K562 (cell line): ENCODE data around the gene UBAP2. TPM values are rescaled to one million over a fixed set of nuclear protein-coding genes. Genes with fewer than 3 reads are reported as not detected.

Source experiments
- ATAC-seq: fragments of 200-7000 bp; cut with Tn5 transposase; 3 replicates; pipeline ENCODE4 v1.9.1; 2020; ENCODE audit warnings: moderate library complexity
- BruUV-seq: library from RNA; stranded (reverse); fragments of 400-500 nt; replicated peaks from 2 replicates; lab custom pipeline; 2021; lab: Mats Ljungman, UMichigan
- CTCF ChIA-PET: fragments of 300-600 bp; formaldehyde crosslinking; extraction: SDS; loops from one replicate; lab custom pipeline; 2021; ENCODE audit warnings: low intra/inter-chr PET ratio; lab: Yijun Ruan, JAX
- POLR2A ChIA-PET: fragments of 300-600, 350-650 bp; sonication (Branson Sonifier 250); formaldehyde crosslinking; extraction: SDS; loops from one replicate; lab custom pipeline; 2021; ENCODE audit warnings: antibody characterized with exemption, inconsistent platforms; lab: Yijun Ruan, JAX
- DNase-seq, 4 experiments: peaks; one replicate each; pipeline versions ENCODE4 v3.0.0 to v3.0.0-alpha.2; 2011 to 2018; ENCODE audit warnings: low spot score in 3 of 4, mixed read lengths in 3 of 4; ENCODE audit errors: extremely low read depth in 1 of 4
- FAIRE-seq: peaks from 2 replicates; lab custom pipeline; 2011; peaks lifted over from hg19 to GRCh38; lab: Jason Lieb, UNC
- H2AFZ ChIP-seq: 2 replicates; pipeline ENCODE4 v1.6.0; 2011; ENCODE audit warnings: low read depth, low read length, control low read depth, inconsistent platforms
- H3K27ac ChIP-seq: fragments of 200-600 bp; 3 replicates; pipeline ENCODE4 v1.8.0; 2011; ENCODE audit warnings: low read depth, mild to moderate bottlenecking, control low read depth, inconsistent platforms, low read length, moderate library complexity, mixed read lengths; ENCODE audit errors: extremely low read depth
- H3K27me3 ChIP-seq, 2 experiments: fragments of 300-600 bp in 1 of 2; 2 replicates in 1 of 2; 3 replicates in 1 of 2; pipeline versions ENCODE4 v1.6.0 to v1.8.0; 2011; ENCODE audit warnings: inconsistent platforms in 2 of 2, low read length in 2 of 2, mild to moderate bottlenecking in 1 of 2, mixed read lengths in 1 of 2, moderate library complexity in 1 of 2; ENCODE audit not compliant: control insufficient read depth in 2 of 2, insufficient read depth in 2 of 2
- H3K36me3 ChIP-seq: fragments of 300-600 bp; 3 replicates; pipeline ENCODE4 v1.8.0; 2011; ENCODE audit warnings: mild to moderate bottlenecking, low read length, inconsistent platforms; ENCODE audit not compliant: control insufficient read depth, insufficient read depth
- H3K4me1 ChIP-seq, 2 experiments: fragments of 200-600 bp in 1 of 2; replicated peaks in 1 of 2; 2 replicates in 1 of 2; 3 replicates in 1 of 2; pipeline versions ENCODE4 v1.5.1 to v1.8.0; 2011; ENCODE audit warnings: inconsistent platforms in 2 of 2, low read length in 2 of 2, mild to moderate bottlenecking in 1 of 2, mixed read lengths in 1 of 2, moderate library complexity in 1 of 2; ENCODE audit not compliant: control insufficient read depth in 2 of 2, insufficient read depth in 2 of 2
- H3K4me2 ChIP-seq: 2 replicates; pipeline ENCODE4 v1.6.1; 2011; ENCODE audit warnings: low read length, control low read depth, inconsistent platforms, mixed read lengths; ENCODE audit not compliant: insufficient read depth
- H3K4me3 ChIP-seq: fragments of 200-600 bp; sonication (generic), shearing (Covaris generic); 2 replicates; pipeline ENCODE4 v1.5.1; 2016; ENCODE audit warnings: control low read depth, inconsistent platforms
- H3K79me2 ChIP-seq: fragments of 200-600 bp; 3 replicates; pipeline ENCODE4 v1.8.0; 2011; ENCODE audit warnings: low read length, inconsistent platforms; ENCODE audit not compliant: control insufficient read depth, insufficient read depth
- H3K9ac ChIP-seq, 2 experiments: 2 replicates each; pipeline versions ENCODE4 v1.6.0 to v1.6.1; 2011; ENCODE audit warnings: low read depth in 2 of 2, low read length in 2 of 2, control low read depth in 1 of 2, inconsistent platforms in 1 of 2, mild to moderate bottlenecking in 1 of 2, mixed read lengths in 1 of 2; ENCODE audit not compliant: insufficient read depth in 1 of 2
- H3K9me1 ChIP-seq: one replicate; pipeline ENCODE4 v1.6.0; 2011; ENCODE audit warnings: inconsistent platforms, mild to moderate bottlenecking, low read length, moderate library complexity; ENCODE audit not compliant: control insufficient read depth, insufficient read depth
- H3K9me3 ChIP-seq: replicated peaks from 2 replicates; pipeline ENCODE4 v1.5.1; 2011; ENCODE audit warnings: low read depth, low read length, inconsistent platforms; ENCODE audit not compliant: control insufficient read depth, insufficient read depth
- H4K20me1 ChIP-seq: replicated peaks from 2 replicates; pipeline ENCODE4 v1.6.1; 2011; ENCODE audit warnings: low read length, inconsistent platforms, mixed read lengths; ENCODE audit not compliant: control insufficient read depth, insufficient read depth
- CBX1 ChIP-seq: sonication (generic); IDR thresholded peaks from 2 replicates; pipeline ENCODE4 v1.6.1; 2016; ENCODE audit warnings: antibody characterized with exemption, low read depth, mild to moderate bottlenecking
- CHD1 ChIP-seq: fragments of 200-600 bp; sonication (generic); IDR thresholded peaks from one replicate; pipeline ENCODE4 v1.6.1; 2012; ENCODE audit warnings: mild to moderate bottlenecking, moderate library complexity, low read length, inconsistent platforms
- HDAC1 ChIP-seq, 2 experiments: fragments of 450-650 bp; IDR thresholded peaks; 2 replicates each; pipeline ENCODE4 v1.6.1; 2016 to 2017; ENCODE audit warnings: inconsistent platforms in 1 of 2, mild to moderate bottlenecking in 1 of 2, moderate library complexity in 1 of 2
- ILF3 ChIP-seq: fragments of 450-650 bp; IDR thresholded peaks from 2 replicates; pipeline ENCODE4 v1.6.1; 2018; ENCODE audit warnings: antibody characterized with exemption, mild to moderate bottlenecking, moderate library complexity, borderline replicate concordance
- KAT8 ChIP-seq: fragments of 450-650 bp; IDR thresholded peaks from 2 replicates; pipeline ENCODE4 v1.6.1; 2016; ENCODE audit warnings: low read depth, mild to moderate bottlenecking
- LCOR ChIP-seq: sonication (generic); formaldehyde crosslinking; IDR thresholded peaks from 2 replicates; pipeline ENCODE4 v1.8.0; 2022; ENCODE audit warnings: mild to moderate bottlenecking, missing genetic modification reagents
- SIN3B ChIP-seq: fragments of 450-650 bp; IDR thresholded peaks from 2 replicates; pipeline ENCODE4 v1.6.1; 2017; ENCODE audit warnings: low read depth, mild to moderate bottlenecking, moderate library complexity
- TEAD4 ChIP-seq, 2 experiments: sonication (generic) in 1 of 2; formaldehyde crosslinking in 1 of 2; IDR thresholded peaks; 2 replicates each; pipeline versions ENCODE4 v1.6.1 to v1.8.0; 2012 to 2022; ENCODE audit warnings: borderline replicate concordance in 1 of 2, inconsistent platforms in 1 of 2, low read length in 1 of 2, mild to moderate bottlenecking in 1 of 2, missing genetic modification reagents in 1 of 2
- ZNF75A ChIP-seq: fragments of 450-650 bp; formaldehyde crosslinking; IDR thresholded peaks from 2 replicates; pipeline ENCODE4 v1.4.0; 2020; ENCODE audit warnings: mild to moderate bottlenecking
- ZNF780A ChIP-seq: fragments of 250-450 bp; sonication (Bioruptor Pico); IDR thresholded peaks from 2 replicates; pipeline ENCODE4 v1.5.0; 2021; ENCODE audit warnings: mild to moderate bottlenecking
- WGBS: fragments of 100-300 bp; shearing (Covaris generic); methylation state at CpG from one replicate; pipeline ENCODE4 v1.1.6; 2016; ENCODE audit warnings: low coverage, mixed read lengths; ENCODE audit not compliant: insufficient coverage; ENCODE audit errors: missing lambda C conversion rate; 5-methylcytosine and 5-hydroxymethylcytosine counted together
- in situ Hi-C: fragments of 300-500 bp; cut with MboI; formaldehyde crosslinking; loops from 4 replicates; pipeline ENCODE4 v1.15.0; 2018; ENCODE audit warnings: inconsistent platforms, mixed read lengths
- intact Hi-C: fragments of 100-400 bp; cut with micrococcal nuclease; formaldehyde crosslinking; loops from 2 replicates; pipeline ENCODE4 v1.14.2; 2022
- polyA plus RNA-seq, 8 experiments: library from polyadenylated mRNA; depleted of rRNA in 4 of 8; stranded (reverse) in 5 of 8; unstranded in 3 of 8; fragments of >200 nt; fragmentation: Nextera tagmentation in 2 of 8; fragmentation: Illumina TruSeq in 1 of 8; extraction: Ambion mirVana in 2 of 8; extraction: Trizol in 1 of 8; gene quantifications; 2 replicates each; pipeline versions ENCODE4 v1.2.1 to v1.2.3, GENCODE V29; 2011 to 2014; ENCODE audit warnings: inconsistent platforms in 1 of 8, missing spikeins in 1 of 8
- total RNA-seq, 7 experiments: library from RNA; depleted of rRNA in 6 of 7; stranded (reverse); fragments of >200 nt in 6 of 7; fragmentation: Illumina TruSeq in 2 of 7; extraction: Trizol in 2 of 7; gene quantifications; 2 replicates each; pipeline versions ENCODE4 v1.2.1 to v1.2.3, GENCODE V29; 2011 to 2021; ENCODE audit warnings: low replicate concordance in 1 of 7
- TF ChIP-seq, protein P1 (sequence below), 2 experiments: fragments of 450-650 bp; conservative IDR thresholded peaks; 2 replicates each; pipeline ENCODE4 v1.6.1; 2017; ENCODE audit warnings: mild to moderate bottlenecking in 2 of 2, moderate library complexity in 2 of 2
- TF ChIP-seq, protein P2 (sequence below): sonication (generic); IDR thresholded peaks from 2 replicates; pipeline ENCODE4 v1.6.1; 2016

Gene UBAP2
- total and polyA plus RNA-seq, 9 of the 15 experiments (the other 6 are each of a cell fraction or from before 2014, with no cell fraction given): 8.7 to 47.9 (median 18.7) TPM

DNA sequence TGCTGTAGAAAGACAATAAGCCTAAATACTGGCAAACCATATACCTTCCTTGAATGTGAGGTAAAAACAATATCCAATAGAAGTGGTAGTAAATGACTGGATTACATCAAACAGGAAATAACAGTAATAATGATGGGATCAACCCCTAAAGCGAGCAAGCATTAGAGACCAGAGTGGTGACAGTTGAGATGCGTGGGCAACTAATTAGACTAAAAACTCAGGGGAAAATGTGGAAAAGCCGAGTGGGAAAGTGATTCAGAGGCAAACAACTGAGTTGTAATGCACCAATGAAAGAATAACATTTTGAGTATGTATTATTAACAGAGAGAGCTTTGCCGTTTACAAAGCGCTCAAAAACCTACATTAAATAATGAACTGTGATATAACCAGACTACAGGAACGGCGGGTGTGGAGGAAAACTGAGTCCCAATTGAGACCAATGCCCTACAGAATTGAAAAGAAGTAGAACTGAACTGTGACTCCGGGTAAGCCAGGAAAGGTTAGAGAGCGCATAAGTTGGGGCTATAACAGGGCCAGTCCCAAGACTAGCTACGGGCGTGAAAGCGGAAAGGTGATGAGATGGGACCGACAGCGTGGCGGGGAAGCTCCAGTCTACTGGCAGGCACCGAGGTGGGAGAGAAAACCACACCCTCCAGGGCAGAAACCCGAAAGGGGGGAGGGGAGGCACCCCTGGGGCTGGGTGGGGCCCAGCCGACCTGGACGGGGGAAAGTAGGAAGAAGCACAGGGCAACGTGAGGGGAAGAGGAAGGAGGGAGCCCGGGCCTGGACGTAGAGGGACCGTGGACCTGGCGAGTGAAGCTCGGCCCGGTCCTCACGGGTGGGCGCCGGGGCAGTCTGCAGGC is 592 bp downstream of the UBAP2 start (continued):
- TF ChIP-seq CBX1 (0 out of 2 replicates have a peak, but pooled peaks have one; percentile 10), LCOR (CRISPR knock-in tag) (0 out of 2 replicates have a peak, but pooled peaks have one; percentile 22), ILF3 (no peak), TEAD4 (IDR thresholded peaks at IDR 0.05; ENCODE audit: low read length) (no peak), TEAD4 (CRISPR knock-in tag; IDR thresholded peaks at IDR 0.05; ENCODE audit: borderline replicate concordance) (no peak)

DNA sequence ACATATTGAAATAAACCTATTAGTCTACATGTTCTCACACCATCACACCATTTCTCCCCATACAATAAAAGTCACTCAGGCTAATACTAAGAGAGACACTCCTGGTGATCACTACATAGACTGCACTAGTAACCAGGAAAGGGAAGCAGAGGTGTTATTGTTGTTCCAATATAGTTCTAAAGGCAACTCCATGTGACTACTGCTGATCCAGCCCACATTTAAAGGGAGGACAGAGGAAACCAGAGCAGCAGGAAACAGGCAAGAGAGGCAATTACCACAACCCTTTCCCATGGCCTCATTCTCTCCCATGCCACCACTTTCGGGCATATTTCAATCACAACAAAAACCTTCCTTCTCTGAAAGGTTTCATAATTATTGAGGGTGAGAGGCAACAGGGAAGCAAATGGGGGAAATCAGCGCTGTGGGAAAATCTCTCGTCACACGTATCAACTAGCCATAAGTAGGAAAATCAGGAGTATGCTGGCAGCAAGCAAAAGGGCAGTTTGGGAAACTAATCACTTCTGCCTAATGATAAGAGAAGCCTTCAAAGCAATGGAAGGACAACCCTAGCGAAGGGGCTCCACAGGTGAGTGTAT is 1.8 kb downstream of the UBAP2 start:
- Histone ChIP-seq H3K36me3 (peaks cover 27% of the 10 kb centered on the region; the same call in 1 of the 3 replicates), H3K79me2 (peaks cover 67% of the 10 kb centered on the region), H3K9me3 (no peaks in the 10 kb centered on the region), H3K4me1 (peaks cover 5 to 15% of the 10 kb centered on the region in 2 experiments; a peak in 4 of 5 replicates)
- TF ChIP-seq ZNF780A: no peak
- TF ChIP-seq, protein P1, sequence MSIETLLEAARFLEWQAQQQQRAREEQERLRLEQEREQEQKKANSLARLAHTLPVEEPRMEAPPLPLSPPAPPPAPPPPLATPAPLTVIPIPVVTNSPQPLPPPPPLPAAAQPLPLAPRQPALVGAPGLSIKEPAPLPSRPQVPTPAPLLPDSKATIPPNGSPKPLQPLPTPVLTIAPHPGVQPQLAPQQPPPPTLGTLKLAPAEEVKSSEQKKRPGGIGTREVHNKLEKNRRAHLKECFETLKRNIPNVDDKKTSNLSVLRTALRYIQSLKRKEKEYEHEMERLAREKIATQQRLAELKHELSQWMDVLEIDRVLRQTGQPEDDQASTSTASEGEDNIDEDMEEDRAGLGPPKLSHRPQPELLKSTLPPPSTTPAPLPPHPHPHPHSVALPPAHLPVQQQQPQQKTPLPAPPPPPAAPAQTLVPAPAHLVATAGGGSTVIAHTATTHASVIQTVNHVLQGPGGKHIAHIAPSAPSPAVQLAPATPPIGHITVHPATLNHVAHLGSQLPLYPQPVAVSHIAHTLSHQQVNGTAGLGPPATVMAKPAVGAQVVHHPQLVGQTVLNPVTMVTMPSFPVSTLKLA (conservative IDR thresholded peaks at IDR 0.05): peak; percentile 44 to 54; a peak in 2 of 4 replicates
- TF ChIP-seq HDAC1 (IDR thresholded peaks at IDR 0.05): 0 out of 4 replicates have a peak, but pooled peaks of 1 of the 2 experiments have one; percentile 20
- peak; percentile 80 for TF ChIP-seq ZNF75A (CRISPR knock-in tag)
- TF ChIP-seq KAT8: no peak
- TF ChIP-seq CHD1: peak; percentile 38
- TF ChIP-seq SIN3B: 0 out of 2 replicates have a peak, but pooled peaks have one; percentile 14
- TF ChIP-seq, protein P2, sequence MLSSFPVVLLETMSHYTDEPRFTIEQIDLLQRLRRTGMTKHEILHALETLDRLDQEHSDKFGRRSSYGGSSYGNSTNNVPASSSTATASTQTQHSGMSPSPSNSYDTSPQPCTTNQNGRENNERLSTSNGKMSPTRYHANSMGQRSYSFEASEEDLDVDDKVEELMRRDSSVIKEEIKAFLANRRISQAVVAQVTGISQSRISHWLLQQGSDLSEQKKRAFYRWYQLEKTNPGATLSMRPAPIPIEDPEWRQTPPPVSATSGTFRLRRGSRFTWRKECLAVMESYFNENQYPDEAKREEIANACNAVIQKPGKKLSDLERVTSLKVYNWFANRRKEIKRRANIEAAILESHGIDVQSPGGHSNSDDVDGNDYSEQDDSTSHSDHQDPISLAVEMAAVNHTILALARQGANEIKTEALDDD: 0 out of 2 replicates have a peak, but pooled peaks have one; percentile 9
- TF ChIP-seq, all 486 proteins: peak for 6
- FAIRE-seq (no peak), DNase-seq (no peak), ATAC-seq (no peak; the same call in 2 of the 3 replicates)
- Histone ChIP-seq H3K4me2 (peak overlapping the region; percentile 90), H2AFZ (no peak overlapping the region), H3K27ac (peak overlapping the region; percentile 98), H3K4me3 (peak overlapping the region; percentile 72), H3K9me1 (no peaks in the 10 kb centered on the region), H4K20me1 (no peaks in the 10 kb centered on the region), H3K9ac (peak overlapping the region; percentile 63 to 88; a peak in 3 of 4 replicates), H3K27me3 (no peaks in the 10 kb centered on the region)
- POLR2A ChIA-PET: interaction anchor here (0.7 to 3.0 kb wide), 5 partner anchors 9 to 1070 kb away, joined by 3 to 12 read pairs (median 3); no protein-coding TSS in a partner anchor
- 0% methylated on average over 4 of the region's 5 CpGs for WGBS
- intact Hi-C loops (no loop called here), in situ Hi-C loops (no loop called here)
- no TSS peak for BruUV-seq
- CTCF ChIA-PET: no interaction called here
